ENCODE measurements around the gene SNAP25. TPM values are rescaled to one million over a fixed set of nuclear protein-coding genes. Genes with fewer than 3 reads are reported as not detected.

SNAP25 gene
- polyA plus RNA-seq, 1 donor: 25.6 TPM

- 100% methylated on average over 2 of the region's 4 CpGs for WGBS (ENCODE audit: insufficient coverage, low lambda C conversion rate)
- H3K27ac ChIP-seq (ENCODE audit: low read length): no peak overlapping the region
- no peaks in the 10 kb centered on the region for H3K36me3 ChIP-seq (ENCODE audit: control insufficient read depth, insufficient read depth, low read length)
- H3K4me3 ChIP-seq (ENCODE audit: low read length): no peak overlapping the region
- no peaks in the 10 kb centered on the region for H3K27me3 ChIP-seq (ENCODE audit: control insufficient read depth, insufficient read depth, low read length)
- no peaks in the 10 kb centered on the region for H3K9me3 ChIP-seq (ENCODE audit: control insufficient read depth, low read depth, low read length)
- H3K4me1 ChIP-seq (ENCODE audit: control insufficient read depth, insufficient read depth, low read length): no peaks in the 10 kb centered on the region
- DNase-seq: no peak
These were observed 110.9 kb downstream of the SNAP25 start for GRCh38 chr20:10329387-10330005.

GRCh38 chr20:10330071-10330470, 111.4 kb downstream of the SNAP25 start:
- Histone ChIP-seq H3K36me3 (ENCODE audit: control insufficient read depth, insufficient read depth, low read length) (no peaks in the 10 kb centered on the region), H3K4me1 (ENCODE audit: control insufficient read depth, insufficient read depth, low read length) (no peaks in the 10 kb centered on the region), H3K27ac (ENCODE audit: low read length) (no peak overlapping the region), H3K9me3 (ENCODE audit: control insufficient read depth, low read depth, low read length) (no peaks in the 10 kb centered on the region), H3K4me3 (ENCODE audit: low read length) (no peak overlapping the region), H3K27me3 (ENCODE audit: control insufficient read depth, insufficient read depth, low read length) (no peaks in the 10 kb centered on the region)
- no CpG with 5 or more reads among the region's 4 CpGs for WGBS (ENCODE audit: insufficient coverage, low lambda C conversion rate)
- DNase-seq: no peak

GRCh38 chr20:10332656-10333415, 114.2 kb downstream of the SNAP25 start:
- Histone ChIP-seq H3K9me3 (ENCODE audit: control insufficient read depth, low read depth, low read length) (no peaks in the 10 kb centered on the region), H3K27me3 (ENCODE audit: control insufficient read depth, insufficient read depth, low read length) (no peaks in the 10 kb centered on the region), H3K4me1 (ENCODE audit: control insufficient read depth, insufficient read depth, low read length) (no peaks in the 10 kb centered on the region), H3K27ac (ENCODE audit: low read length) (no peak overlapping the region), H3K4me3 (ENCODE audit: low read length) (no peak overlapping the region), H3K36me3 (ENCODE audit: control insufficient read depth, insufficient read depth, low read length) (no peaks in the 10 kb centered on the region)
- no peak for DNase-seq
- 86% methylated on average over 1 of the region's 4 CpGs for WGBS (ENCODE audit: insufficient coverage, low lambda C conversion rate)

- Histone ChIP-seq H3K27me3 (ENCODE audit: control insufficient read depth, insufficient read depth, low read length) (no peaks in the 10 kb centered on the region), H3K9me3 (ENCODE audit: control insufficient read depth, low read depth, low read length) (no peaks in the 10 kb centered on the region), H3K27ac (ENCODE audit: low read length) (no peak overlapping the region), H3K4me3 (ENCODE audit: low read length) (no peak overlapping the region), H3K4me1 (ENCODE audit: control insufficient read depth, insufficient read depth, low read length) (no peaks in the 10 kb centered on the region), H3K36me3 (ENCODE audit: control insufficient read depth, insufficient read depth, low read length) (no peaks in the 10 kb centered on the region)
- DNase-seq: no peak
- 100% methylated on average over 1 of the region's 2 CpGs for WGBS (ENCODE audit: insufficient coverage, low lambda C conversion rate)
These were observed 118.5 kb downstream of the SNAP25 start for GRCh38 chr20:10336959-10337729.

GRCh38 chr20:10338426-10339180, 120.0 kb downstream of the SNAP25 start:
- no peaks in the 10 kb centered on the region for H3K9me3 ChIP-seq (ENCODE audit: control insufficient read depth, low read depth, low read length)
- H3K27me3 ChIP-seq (ENCODE audit: control insufficient read depth, insufficient read depth, low read length): no peaks in the 10 kb centered on the region
- H3K36me3 ChIP-seq (ENCODE audit: control insufficient read depth, insufficient read depth, low read length): no peaks in the 10 kb centered on the region
- H3K27ac ChIP-seq (ENCODE audit: low read length): no peak overlapping the region
- no CpG with 5 or more reads among the region's 2 CpGs for WGBS (ENCODE audit: insufficient coverage, low lambda C conversion rate)
- no peak for DNase-seq
- H3K4me1 ChIP-seq (ENCODE audit: control insufficient read depth, insufficient read depth, low read length): no peaks in the 10 kb centered on the region
- H3K4me3 ChIP-seq (ENCODE audit: low read length): no peak overlapping the region

GRCh38 chr20:10339609-10340008, 121.0 kb downstream of the SNAP25 start:
- no peaks in the 10 kb centered on the region for H3K27me3 ChIP-seq (ENCODE audit: control insufficient read depth, insufficient read depth, low read length)
- no peaks in the 10 kb centered on the region for H3K4me1 ChIP-seq (ENCODE audit: control insufficient read depth, insufficient read depth, low read length)
- H3K4me3 ChIP-seq (ENCODE audit: low read length): no peak overlapping the region
- no peak for DNase-seq
- no peak overlapping the region for H3K27ac ChIP-seq (ENCODE audit: low read length)
- no CpG with 5 or more reads among the region's 1 CpG for WGBS (ENCODE audit: insufficient coverage, low lambda C conversion rate)
- no peaks in the 10 kb centered on the region for H3K9me3 ChIP-seq (ENCODE audit: control insufficient read depth, low read depth, low read length)
- H3K36me3 ChIP-seq (ENCODE audit: control insufficient read depth, insufficient read depth, low read length): no peaks in the 10 kb centered on the region

- no peaks in the 10 kb centered on the region for H3K9me3 ChIP-seq (ENCODE audit: control insufficient read depth, low read depth, low read length)
- WGBS (ENCODE audit: insufficient coverage, low lambda C conversion rate): no CpG with 5 or more reads among the region's 1 CpG
- H3K4me3 ChIP-seq (ENCODE audit: low read length): no peak overlapping the region
- no peak for DNase-seq
- H3K27ac ChIP-seq (ENCODE audit: low read length): no peak overlapping the region
- no peaks in the 10 kb centered on the region for H3K4me1 ChIP-seq (ENCODE audit: control insufficient read depth, insufficient read depth, low read length)
- no peaks in the 10 kb centered on the region for H3K36me3 ChIP-seq (ENCODE audit: control insufficient read depth, insufficient read depth, low read length)
- H3K27me3 ChIP-seq (ENCODE audit: control insufficient read depth, insufficient read depth, low read length): no peaks in the 10 kb centered on the region
These were observed 123.5 kb downstream of the SNAP25 start for GRCh38 chr20:10342152-10342551.

GRCh38 chr20:10344953-10345352, 126.3 kb downstream of the SNAP25 start:
- Histone ChIP-seq H3K27ac (ENCODE audit: low read length) (no peak overlapping the region), H3K27me3 (ENCODE audit: control insufficient read depth, insufficient read depth, low read length) (no peaks in the 10 kb centered on the region), H3K36me3 (ENCODE audit: control insufficient read depth, insufficient read depth, low read length) (no peaks in the 10 kb centered on the region), H3K9me3 (ENCODE audit: control insufficient read depth, low read depth, low read length) (no peaks in the 10 kb centered on the region), H3K4me3 (ENCODE audit: low read length) (no peak overlapping the region), H3K4me1 (ENCODE audit: control insufficient read depth, insufficient read depth, low read length) (no peaks in the 10 kb centered on the region)
- DNase-seq: no peak
- WGBS (ENCODE audit: insufficient coverage, low lambda C conversion rate): 81% methylated on average over 4 of the region's 6 CpGs

- H3K36me3 ChIP-seq (ENCODE audit: control insufficient read depth, insufficient read depth, low read length): no peaks in the 10 kb centered on the region
- H3K4me1 ChIP-seq (ENCODE audit: control insufficient read depth, insufficient read depth, low read length): no peaks in the 10 kb centered on the region
- H3K9me3 ChIP-seq (ENCODE audit: control insufficient read depth, low read depth, low read length): no peaks in the 10 kb centered on the region
- H3K27me3 ChIP-seq (ENCODE audit: control insufficient read depth, insufficient read depth, low read length): no peaks in the 10 kb centered on the region
- no CpG with 5 or more reads among the region's 3 CpGs for WGBS (ENCODE audit: insufficient coverage, low lambda C conversion rate)
- H3K27ac ChIP-seq (ENCODE audit: low read length): no peak overlapping the region
- no peak for DNase-seq
- no peak overlapping the region for H3K4me3 ChIP-seq (ENCODE audit: low read length)
These were observed 128.7 kb downstream of the SNAP25 start for GRCh38 chr20:10347086-10347880.

All from large intestine (tissue), 3 donors.